PC-9 (cell line): ENCODE data around the gene RIPOR1. TPM values are rescaled to one million over a fixed set of nuclear protein-coding genes. Genes with fewer than 3 reads are reported as not detected.

Experiments
- BruUV-seq: library from RNA; stranded (reverse); fragments of 400-500 nt; replicated peaks from 2 replicates; lab custom pipeline; 2021; lab: Mats Ljungman, UMichigan
- CTCF ChIA-PET: fragments of 300-600 bp; sonication (Branson Sonifier 250); formaldehyde crosslinking; loops from one replicate; lab custom pipeline; 2022; ENCODE audit warnings: antibody characterized with exemption; lab: Charles Lee
- POLR2A ChIA-PET: fragments of 300-600 bp; sonication (Branson Sonifier 250); formaldehyde crosslinking; loops from one replicate; lab custom pipeline; 2022; ENCODE audit warnings: antibody characterized with exemption; ENCODE audit not compliant: unreplicated experiment; lab: Charles Lee
- DNase-seq, 2 experiments: peaks; one replicate each; pipeline versions ENCODE4 v3.0.0 to v3.0.0-alpha.2; 2015 to 2022; ENCODE audit warnings: mixed read lengths in 1 of 2
- H2AFZ ChIP-seq: fragments of 200-600 bp; sonication (generic); 2 replicates; pipeline ENCODE4 v1.8.1; 2017; ENCODE audit warnings: antibody characterized with exemption
- H3F3A ChIP-seq: fragments of 200-600 bp; sonication (generic); 2 replicates; pipeline ENCODE4 v1.8.1; 2017; ENCODE audit warnings: antibody characterized with exemption, mild to moderate bottlenecking, low read depth; ENCODE audit not compliant: insufficient read depth
- H3K27ac ChIP-seq: fragments of 200-600 bp; sonication (generic); 2 replicates; pipeline ENCODE4 v1.6.1; 2016; ENCODE audit warnings: mixed run types
- H3K27me3 ChIP-seq: fragments of 200-600 bp; sonication (generic); 2 replicates; pipeline ENCODE4 v1.6.1; 2016; ENCODE audit warnings: low read depth, mixed run types; ENCODE audit not compliant: insufficient read depth
- H3K36me3 ChIP-seq: fragments of 200-600 bp; sonication (generic); 2 replicates; pipeline ENCODE4 v1.6.1; 2016; ENCODE audit warnings: low read depth, mixed run types
- H3K4me1 ChIP-seq: fragments of 200-600 bp; sonication (generic); replicated peaks from 2 replicates; pipeline ENCODE4 v1.6.1; 2016; ENCODE audit warnings: mixed run types; ENCODE audit not compliant: insufficient read depth
- H3K4me2 ChIP-seq: fragments of 200-600 bp; sonication (generic); 2 replicates; pipeline ENCODE4 v1.6.1; 2017; ENCODE audit warnings: mixed run types
- H3K4me3 ChIP-seq: fragments of 200-600 bp; sonication (generic); 2 replicates; pipeline ENCODE4 v1.6.1; 2016; ENCODE audit warnings: mixed run types
- H3K79me2 ChIP-seq: fragments of 200-600 bp; sonication (generic); 2 replicates; pipeline ENCODE4 v1.6.1; 2017; ENCODE audit warnings: low read depth, mixed run types
- H3K9me2 ChIP-seq: fragments of 200-600 bp; sonication (generic); 2 replicates; pipeline ENCODE4 v1.8.1; 2017; ENCODE audit warnings: mild to moderate bottlenecking; ENCODE audit not compliant: insufficient read depth
- H3K9me3 ChIP-seq: fragments of 200-600 bp; sonication (generic); 2 replicates; pipeline ENCODE4 v1.8.1; 2016; ENCODE audit warnings: low read depth; ENCODE audit not compliant: insufficient read depth
- H4K20me1 ChIP-seq: fragments of 200-600 bp; sonication (generic); 2 replicates; pipeline ENCODE4 v1.8.1; 2017; ENCODE audit not compliant: insufficient read depth
- EZH2 ChIP-seq: fragments of 200-600 bp; sonication (generic); IDR thresholded peaks from 2 replicates; pipeline ENCODE4 v1.8.0; 2017; ENCODE audit warnings: antibody characterized with exemption, low read depth
- intact Hi-C: fragments of 100-400 bp; cut with micrococcal nuclease; formaldehyde crosslinking; loops from one replicate; pipeline ENCODE4 v1.10.0; 2022; ENCODE audit not compliant: unreplicated experiment
- total RNA-seq: library from RNA; stranded (reverse); gene quantifications from 2 replicates; pipeline ENCODE4 v1.2.3, GENCODE V29; 2021
- TF ChIP-seq, protein P1 (sequence below): fragments of 200-600 bp; sonication (generic); conservative IDR thresholded peaks from 2 replicates; pipeline ENCODE4 v1.6.1; 2017; ENCODE audit warnings: mixed run types, antibody characterized with exemption, mild to moderate bottlenecking, moderate library complexity

RIPOR1 gene
- total RNA-seq, 1 experiment from 2014 or later: 76.7 TPM

DNA sequence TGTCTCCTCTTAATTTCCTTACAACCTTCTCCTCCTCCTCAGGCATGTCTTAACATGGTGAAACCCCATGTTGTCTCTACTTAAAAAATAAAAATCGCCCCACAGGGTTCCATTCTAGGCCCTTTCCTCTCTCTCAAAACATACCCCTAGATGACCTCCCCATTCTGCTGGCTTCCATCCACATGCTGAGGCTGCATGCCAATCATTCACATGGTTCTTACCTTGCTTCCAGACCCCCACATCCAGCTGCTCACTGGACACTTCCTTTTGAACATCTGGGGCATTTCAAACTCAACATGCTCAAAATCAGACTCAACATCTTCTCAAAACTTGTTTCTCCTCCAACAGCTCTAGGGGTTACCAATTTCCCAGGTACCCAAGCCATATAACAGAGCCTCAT is 21.3 kb downstream of the RIPOR1 start:
- no peaks in the 10 kb centered on the region for H3K36me3 ChIP-seq
- H3K4me2 ChIP-seq: no peak overlapping the region
- no peak overlapping the region for H3K27ac ChIP-seq
- peaks cover 10% of the 10 kb centered on the region for H3K4me1 ChIP-seq
- peaks cover 6% of the 10 kb centered on the region for H3K79me2 ChIP-seq
- no peaks in the 10 kb centered on the region for H3K27me3 ChIP-seq
- CTCF ChIA-PET: no interaction called here
- H3K9me2 ChIP-seq: no peaks in the 10 kb centered on the region
- no peaks in the 10 kb centered on the region for H3K9me3 ChIP-seq
- no peak for DNase-seq
- TF ChIP-seq, protein P1, sequence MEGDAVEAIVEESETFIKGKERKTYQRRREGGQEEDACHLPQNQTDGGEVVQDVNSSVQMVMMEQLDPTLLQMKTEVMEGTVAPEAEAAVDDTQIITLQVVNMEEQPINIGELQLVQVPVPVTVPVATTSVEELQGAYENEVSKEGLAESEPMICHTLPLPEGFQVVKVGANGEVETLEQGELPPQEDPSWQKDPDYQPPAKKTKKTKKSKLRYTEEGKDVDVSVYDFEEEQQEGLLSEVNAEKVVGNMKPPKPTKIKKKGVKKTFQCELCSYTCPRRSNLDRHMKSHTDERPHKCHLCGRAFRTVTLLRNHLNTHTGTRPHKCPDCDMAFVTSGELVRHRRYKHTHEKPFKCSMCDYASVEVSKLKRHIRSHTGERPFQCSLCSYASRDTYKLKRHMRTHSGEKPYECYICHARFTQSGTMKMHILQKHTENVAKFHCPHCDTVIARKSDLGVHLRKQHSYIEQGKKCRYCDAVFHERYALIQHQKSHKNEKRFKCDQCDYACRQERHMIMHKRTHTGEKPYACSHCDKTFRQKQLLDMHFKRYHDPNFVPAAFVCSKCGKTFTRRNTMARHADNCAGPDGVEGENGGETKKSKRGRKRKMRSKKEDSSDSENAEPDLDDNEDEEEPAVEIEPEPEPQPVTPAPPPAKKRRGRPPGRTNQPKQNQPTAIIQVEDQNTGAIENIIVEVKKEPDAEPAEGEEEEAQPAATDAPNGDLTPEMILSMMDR: no peak
- TF ChIP-seq EZH2: no peak
- POLR2A ChIA-PET: no interaction called here
- no peak overlapping the region for H2AFZ ChIP-seq
- peaks cover 20% of the 10 kb centered on the region; the same call in 1 of the 2 replicates for H3F3A ChIP-seq
- intact Hi-C loops: no loop called here
- no TSS peak for BruUV-seq
- H4K20me1 ChIP-seq: no peaks in the 10 kb centered on the region
- no peak overlapping the region for H3K4me3 ChIP-seq

DNA sequence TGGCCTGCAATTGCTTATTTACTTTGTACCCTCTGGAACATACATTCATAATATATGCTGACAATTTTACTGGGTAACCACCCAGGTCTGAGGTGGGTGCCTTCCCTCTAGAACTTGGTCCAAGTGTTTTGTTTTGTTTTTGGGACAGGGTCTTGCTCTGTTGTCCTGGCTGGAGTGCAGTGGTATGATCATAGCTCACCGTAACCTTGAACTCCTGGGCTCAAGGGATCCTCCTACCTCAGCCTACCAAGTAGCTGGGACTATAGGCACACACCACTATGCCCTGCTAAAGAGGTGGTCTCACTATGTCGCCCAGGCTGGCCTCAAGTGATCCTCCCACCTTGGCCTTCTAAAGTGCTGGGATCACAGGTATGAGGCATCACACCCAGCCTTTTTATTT is 22.5 kb downstream of the RIPOR1 start:
- peaks cover 30% of the 10 kb centered on the region for H3F3A ChIP-seq
- H3K9me2 ChIP-seq: no peaks in the 10 kb centered on the region
- BruUV-seq: no TSS peak
- no peak overlapping the region for H3K27ac ChIP-seq
- no peak overlapping the region for H2AFZ ChIP-seq
- peaks cover 22% of the 10 kb centered on the region for H3K4me1 ChIP-seq
- H3K79me2 ChIP-seq: peaks cover 6% of the 10 kb centered on the region
- intact Hi-C loops: no loop called here
- ChIA-PET POLR2A (no interaction called here), CTCF (no interaction called here)
- no peaks in the 10 kb centered on the region for H3K9me3 ChIP-seq
- DNase-seq: no peak
- no peaks in the 10 kb centered on the region for H4K20me1 ChIP-seq
- TF ChIP-seq, protein P1: no peak
- TF ChIP-seq EZH2: no peak
- H3K27me3 ChIP-seq: no peaks in the 10 kb centered on the region
- H3K36me3 ChIP-seq: no peaks in the 10 kb centered on the region
- no peak overlapping the region for H3K4me2 ChIP-seq
- no peak overlapping the region for H3K4me3 ChIP-seq

DNA sequence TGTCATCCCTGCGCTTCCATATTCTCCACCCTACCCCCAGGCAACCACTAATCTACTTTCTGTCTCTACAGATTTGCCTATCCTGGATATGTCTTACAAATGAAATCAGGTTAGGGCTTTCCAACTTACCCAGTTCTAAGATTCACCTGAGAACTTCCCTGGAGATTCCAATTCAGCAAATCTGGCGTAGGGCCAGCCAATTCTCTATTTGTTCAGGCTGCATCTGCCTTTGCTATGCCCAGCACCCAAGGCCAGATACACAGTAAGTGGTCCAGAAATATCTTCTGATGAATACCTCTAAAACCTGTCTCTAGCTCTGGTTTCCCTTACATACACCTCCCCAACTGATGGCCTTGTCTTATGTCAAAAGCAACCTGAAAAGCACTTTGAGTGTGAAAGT is 23.3 kb downstream of the RIPOR1 start:
- no TSS peak for BruUV-seq
- TF ChIP-seq, protein P1: no peak
- TF ChIP-seq EZH2: no peak
- H3K9me2 ChIP-seq: no peaks in the 10 kb centered on the region
- ChIA-PET POLR2A (no interaction called here), CTCF (no interaction called here)
- H3K27ac ChIP-seq: no peak overlapping the region
- H3K9me3 ChIP-seq: no peaks in the 10 kb centered on the region
- peaks cover 26% of the 10 kb centered on the region for H3K4me1 ChIP-seq
- H3K4me2 ChIP-seq: no peak overlapping the region
- DNase-seq: no peak
- H3K27me3 ChIP-seq: no peaks in the 10 kb centered on the region
- peaks cover 6% of the 10 kb centered on the region for H3K79me2 ChIP-seq
- intact Hi-C loops: no loop called here
- H4K20me1 ChIP-seq: no peaks in the 10 kb centered on the region
- no peaks in the 10 kb centered on the region for H3K36me3 ChIP-seq
- H3K4me3 ChIP-seq: no peak overlapping the region
- no peak overlapping the region for H2AFZ ChIP-seq
- H3F3A ChIP-seq: peaks cover 31% of the 10 kb centered on the region
